K562 (cell line): ENCODE measurements around the gene PFDN4.
"Not testable (repeated sequence)": the region's sequence is repeated elsewhere in the genome, so short reads cannot be mapped to it uniquely, and the experiment has no call there.

ENCODE experiments used
- GABPA ChIP-seq: fragments of 200-800 bp; sonication (Bioruptor generic); conservative IDR thresholded peaks from 2 replicates; pipeline ENCODE4 v1.6.1; 2016; ENCODE audit warnings: low read depth, missing genetic modification characterization, missing compliant biosample characterization
- HMG20A ChIP-seq: fragments of 450-650 bp; formaldehyde crosslinking; conservative IDR thresholded peaks from 2 replicates; pipeline ENCODE4 v1.4.0; 2020; ENCODE audit warnings: mild to moderate bottlenecking, mixed read lengths
- HMG20B ChIP-seq: fragments of 250-450 bp; sonication (Bioruptor Pico); IDR thresholded peaks from 2 replicates; pipeline ENCODE4 v1.5.0; 2021; ENCODE audit warnings: mild to moderate bottlenecking
- HMGXB4 ChIP-seq: sonication (generic); formaldehyde crosslinking; IDR thresholded peaks from 2 replicates; pipeline ENCODE4 v1.8.1; 2023; ENCODE audit warnings: mild to moderate bottlenecking, missing genetic modification reagents
- NFE2L1 ChIP-seq: fragments of 450-650 bp; IDR thresholded peaks from 2 replicates; pipeline ENCODE4 v1.6.1; 2016; ENCODE audit warnings: missing genetic modification characterization, low read depth, mild to moderate bottlenecking, missing compliant biosample characterization, moderate library complexity, borderline replicate concordance
- RAD21 ChIP-seq, 2 experiments: fragments of 250-450 bp in 1 of 2; fragments of 450-650 bp in 1 of 2; sonication (Bioruptor Pico) in 1 of 2; formaldehyde crosslinking in 1 of 2; IDR thresholded peaks in 1 of 2; conservative IDR thresholded peaks in 1 of 2; 2 replicates each; pipeline versions ENCODE4 v1.4.0 to v1.8.0; 2020 to 2022; ENCODE audit warnings: mild to moderate bottlenecking in 2 of 2, moderate library complexity in 1 of 2
- RERE ChIP-seq: sonication (generic); formaldehyde crosslinking; IDR thresholded peaks from 2 replicates; pipeline ENCODE4 v1.8.0; 2023; ENCODE audit warnings: missing genetic modification reagents, mild to moderate bottlenecking, borderline replicate concordance
- SIN3A ChIP-seq, 2 experiments: fragments of 150-350 bp in 1 of 2; IDR thresholded peaks; 2 replicates each; pipeline ENCODE4 v1.6.1; 2011 to 2016; ENCODE audit warnings: borderline replicate concordance in 2 of 2, low read depth in 2 of 2, low read length in 2 of 2, mild to moderate bottlenecking in 2 of 2, moderate library complexity in 2 of 2; ENCODE audit not compliant: control insufficient read depth in 1 of 2
- SP1 ChIP-seq: sonication (generic); formaldehyde crosslinking; IDR thresholded peaks from 2 replicates; pipeline ENCODE4 v1.8.1; 2022; ENCODE audit warnings: mild to moderate bottlenecking, missing genetic modification reagents
- ZNF24 ChIP-seq: fragments of 450-650 bp; IDR thresholded peaks from 2 replicates; pipeline ENCODE4 v1.6.1; 2016

GRCh38 chr20:54265791-54266190 is 57.9 kb downstream of the PFDN4 start:
- not testable (repeated sequence) for TF ChIP-seq HMG20B (CRISPR knock-in tag); HMG20A; GABPA (tag); SIN3A (IDR thresholded peaks at IDR 0.05; ENCODE audit: borderline replicate concordance in 2 of 2, control insufficient read depth in 1 of 2, low read depth in 2 of 2, low read length in 2 of 2); ZNF24; NFE2L1 (tag); RERE; SP1 (CRISPR knock-in tag); HMGXB4 (CRISPR knock-in tag); RAD21 (CRISPR knock-in tag; conservative IDR thresholded peaks at IDR 0.05 in 1 of 2, IDR thresholded peaks at IDR 0.05 in 1 of 2)
